ENCODE measurements around the gene MMP11.

The MMP11 gene

GRCh38 chr22:23828800-23829680, 56.4 kb downstream of the MMP11 start:
- H3K4me3 ChIP-seq (replicated peaks in 1 of 2; ENCODE audit: low read depth in 2 of 2, low read length in 2 of 2) = no peak overlapping the region
- DNase-seq (ENCODE audit: low read depth in 2 of 2) = no peak
- no peak for TF ChIP-seq CTCF (IDR thresholded peaks at IDR 0.05; ENCODE audit: low read depth, low read length)

GRCh38 chr22:23829845-23830372, 57.3 kb downstream of the MMP11 start:
- no peak for TF ChIP-seq CTCF (IDR thresholded peaks at IDR 0.05; ENCODE audit: low read depth, low read length)
- H3K4me3 ChIP-seq (replicated peaks in 1 of 2; ENCODE audit: low read depth in 2 of 2, low read length in 2 of 2) = no peak overlapping the region
- peak; percentile 82 to 90 for DNase-seq (ENCODE audit: low read depth in 2 of 2)

- no peak overlapping the region for H3K4me3 ChIP-seq (replicated peaks in 1 of 2; ENCODE audit: low read depth in 2 of 2, low read length in 2 of 2)
- no peak for DNase-seq (ENCODE audit: low read depth in 2 of 2)
- TF ChIP-seq CTCF (IDR thresholded peaks at IDR 0.05; ENCODE audit: low read depth, low read length) = no peak
These were observed 58.6 kb downstream of the MMP11 start for GRCh38 chr22:23831261-23831660.

GRCh38 chr22:23831781-23832180, 59.1 kb downstream of the MMP11 start:
- no peak for TF ChIP-seq CTCF (IDR thresholded peaks at IDR 0.05; ENCODE audit: low read depth, low read length)
- DNase-seq (ENCODE audit: low read depth in 2 of 2) = no peak
- no peak overlapping the region for H3K4me3 ChIP-seq (replicated peaks in 1 of 2; ENCODE audit: low read depth in 2 of 2, low read length in 2 of 2)

GRCh38 chr22:23832226-23833016, 59.8 kb downstream of the MMP11 start:
- H3K4me3 ChIP-seq (replicated peaks in 1 of 2; ENCODE audit: low read depth in 2 of 2, low read length in 2 of 2) = no peak overlapping the region
- no peak for TF ChIP-seq CTCF (IDR thresholded peaks at IDR 0.05; ENCODE audit: low read depth, low read length)
- DNase-seq (ENCODE audit: low read depth in 2 of 2) = no peak

GRCh38 chr22:23833017-23833751, 60.5 kb downstream of the MMP11 start:
- no peak for DNase-seq (ENCODE audit: low read depth in 2 of 2)
- TF ChIP-seq CTCF (IDR thresholded peaks at IDR 0.05; ENCODE audit: low read depth, low read length) = no peak
- H3K4me3 ChIP-seq (replicated peaks in 1 of 2; ENCODE audit: low read depth in 2 of 2, low read length in 2 of 2) = no peak overlapping the region

All from cardiac fibroblast (primary cell).